C4-2B (cell line): ENCODE measurements around the gene ETFBKMT.
A peak's percentile ranks its signal among the peaks of the same experiment; 100 is the strongest.

Experiments
- ZFX ChIP-seq: fragments of 450-650 bp; IDR thresholded peaks from 2 replicates; pipeline ENCODE4 v1.6.1; 2017
- TF ChIP-seq, protein P1 (sequence below): fragments of 450-650 bp; conservative IDR thresholded peaks from 2 replicates; pipeline ENCODE4 v1.5.1; 2017; ENCODE audit warnings: mild to moderate bottlenecking

DNA sequence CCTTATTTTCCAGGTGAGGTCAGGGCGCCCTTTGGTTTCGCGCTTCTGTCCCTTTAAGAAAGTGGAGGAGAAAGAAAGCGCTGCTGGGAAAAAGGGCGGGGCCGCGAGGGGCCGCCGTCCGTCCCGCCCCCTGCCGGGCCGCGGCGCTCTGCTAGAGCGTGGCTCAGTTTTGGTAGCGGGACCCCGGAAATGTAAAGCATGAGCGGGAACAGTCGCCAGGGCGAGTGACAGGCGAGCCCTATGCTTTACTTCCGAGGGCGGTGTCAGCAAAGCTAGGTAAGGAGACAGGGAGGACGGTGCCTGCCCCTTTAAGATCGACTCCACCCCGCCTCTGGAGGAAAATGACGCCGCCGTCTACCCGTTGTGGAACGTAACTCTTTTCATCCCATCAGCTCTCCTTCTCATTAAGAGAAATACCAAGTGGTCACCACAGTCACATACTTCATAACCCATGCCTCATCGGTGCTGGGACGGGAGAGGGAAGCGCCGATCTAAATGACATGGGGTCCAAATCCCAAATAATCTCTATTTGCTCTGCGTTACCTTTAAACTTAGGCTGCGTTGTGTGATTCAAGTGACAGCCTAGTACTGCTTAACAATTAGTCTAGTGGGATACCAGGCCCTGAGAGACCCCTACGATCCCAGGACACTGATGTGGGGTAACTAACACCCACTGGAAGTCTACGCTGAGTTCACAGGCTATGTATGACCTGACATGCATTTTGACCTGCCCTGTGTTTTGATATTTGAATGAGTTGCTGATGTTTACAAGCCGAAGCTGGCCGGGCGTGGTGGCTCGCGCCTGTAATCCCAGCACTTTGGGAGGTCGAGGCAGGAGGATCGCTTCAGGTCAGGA, at the start of gene ETFBKMT:
- TF ChIP-seq, protein P1, sequence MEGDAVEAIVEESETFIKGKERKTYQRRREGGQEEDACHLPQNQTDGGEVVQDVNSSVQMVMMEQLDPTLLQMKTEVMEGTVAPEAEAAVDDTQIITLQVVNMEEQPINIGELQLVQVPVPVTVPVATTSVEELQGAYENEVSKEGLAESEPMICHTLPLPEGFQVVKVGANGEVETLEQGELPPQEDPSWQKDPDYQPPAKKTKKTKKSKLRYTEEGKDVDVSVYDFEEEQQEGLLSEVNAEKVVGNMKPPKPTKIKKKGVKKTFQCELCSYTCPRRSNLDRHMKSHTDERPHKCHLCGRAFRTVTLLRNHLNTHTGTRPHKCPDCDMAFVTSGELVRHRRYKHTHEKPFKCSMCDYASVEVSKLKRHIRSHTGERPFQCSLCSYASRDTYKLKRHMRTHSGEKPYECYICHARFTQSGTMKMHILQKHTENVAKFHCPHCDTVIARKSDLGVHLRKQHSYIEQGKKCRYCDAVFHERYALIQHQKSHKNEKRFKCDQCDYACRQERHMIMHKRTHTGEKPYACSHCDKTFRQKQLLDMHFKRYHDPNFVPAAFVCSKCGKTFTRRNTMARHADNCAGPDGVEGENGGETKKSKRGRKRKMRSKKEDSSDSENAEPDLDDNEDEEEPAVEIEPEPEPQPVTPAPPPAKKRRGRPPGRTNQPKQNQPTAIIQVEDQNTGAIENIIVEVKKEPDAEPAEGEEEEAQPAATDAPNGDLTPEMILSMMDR, result peak; percentile 49
- TF ChIP-seq ZFX, result peak; percentile 40; the same call in 1 of the 2 replicates
